Measurements from ENCODE around the gene BAIAP2L1. TPM values are rescaled to one million over a fixed set of nuclear protein-coding genes. Genes with fewer than 3 reads are reported as not detected.

BAIAP2L1 gene
- total and polyA plus RNA-seq, 9 of the 15 experiments (the other 6 are each of a cell fraction or from before 2014, with no cell fraction given), result 4.2 to 29.8 (median 15.5) TPM

DNA sequence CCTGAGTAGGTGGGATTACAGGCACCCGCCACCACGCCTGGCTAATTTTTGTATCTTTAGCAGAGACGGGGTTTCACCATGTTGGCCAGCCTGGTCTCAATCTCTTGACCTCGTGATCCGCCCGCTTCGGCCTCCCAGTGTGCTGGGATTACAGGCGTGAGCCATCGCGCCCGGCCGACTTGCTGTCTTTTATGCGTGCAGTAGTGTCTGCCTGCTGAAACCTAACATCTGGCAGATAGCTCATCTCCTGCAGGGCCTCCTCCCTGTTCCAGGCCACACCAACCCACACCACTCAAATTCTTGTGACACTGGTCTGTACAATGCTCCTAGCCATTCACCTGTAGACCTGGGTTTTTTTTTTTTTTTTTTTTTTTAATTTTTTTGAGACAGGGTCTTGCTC lies 41.5 kb downstream of the BAIAP2L1 start (continued):
- TF ChIP-seq, protein P1, sequence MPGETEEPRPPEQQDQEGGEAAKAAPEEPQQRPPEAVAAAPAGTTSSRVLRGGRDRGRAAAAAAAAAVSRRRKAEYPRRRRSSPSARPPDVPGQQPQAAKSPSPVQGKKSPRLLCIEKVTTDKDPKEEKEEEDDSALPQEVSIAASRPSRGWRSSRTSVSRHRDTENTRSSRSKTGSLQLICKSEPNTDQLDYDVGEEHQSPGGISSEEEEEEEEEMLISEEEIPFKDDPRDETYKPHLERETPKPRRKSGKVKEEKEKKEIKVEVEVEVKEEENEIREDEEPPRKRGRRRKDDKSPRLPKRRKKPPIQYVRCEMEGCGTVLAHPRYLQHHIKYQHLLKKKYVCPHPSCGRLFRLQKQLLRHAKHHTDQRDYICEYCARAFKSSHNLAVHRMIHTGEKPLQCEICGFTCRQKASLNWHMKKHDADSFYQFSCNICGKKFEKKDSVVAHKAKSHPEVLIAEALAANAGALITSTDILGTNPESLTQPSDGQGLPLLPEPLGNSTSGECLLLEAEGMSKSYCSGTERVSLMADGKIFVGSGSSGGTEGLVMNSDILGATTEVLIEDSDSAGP (CRISPR knock-in tag; IDR thresholded peaks at IDR 0.05), result no peak
- TF ChIP-seq ZNF239 (CRISPR knock-in tag; IDR thresholded peaks at IDR 0.05) (no peak), ZKSCAN1 (IDR thresholded peaks at IDR 0.05; ENCODE audit: low read depth, low read length) (no peak), JUN (IDR thresholded peaks at IDR 0.05; ENCODE audit: borderline replicate concordance, low read depth, low read length) (no peak), JUN (CRISPR knock-in tag; IDR thresholded peaks at IDR 0.05; ENCODE audit: borderline replicate concordance) (no peak), SLC30A9 (CRISPR knock-in tag; IDR thresholded peaks at IDR 0.05) (no peak), BRD9 (IDR thresholded peaks at IDR 0.05; ENCODE audit: low read depth, partially characterized antibody) (no peak), HOXB6 (CRISPR knock-in tag; IDR thresholded peaks at IDR 0.05; ENCODE audit: borderline replicate concordance) (no peak), ZFPM2 (CRISPR knock-in tag; IDR thresholded peaks at IDR 0.05) (no peak)

DNA sequence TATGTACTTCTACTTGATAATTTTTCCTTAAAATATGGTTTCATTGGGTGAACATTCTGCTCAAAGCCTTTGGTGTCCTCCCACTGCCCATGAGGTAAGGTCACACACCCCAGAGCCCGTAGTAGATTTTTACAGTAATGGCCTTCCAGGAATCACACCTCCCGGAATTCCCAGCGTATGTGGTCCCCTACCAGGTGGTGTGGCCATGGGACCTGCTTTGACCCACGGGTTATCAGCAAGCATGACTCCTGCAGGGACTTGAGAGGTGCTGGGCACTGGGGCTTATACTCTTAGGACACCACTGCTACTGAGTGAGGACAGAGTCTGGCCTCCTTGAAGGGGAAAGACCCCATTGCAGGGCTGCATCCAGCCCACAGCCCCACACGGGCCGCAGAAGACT lies 42.2 kb downstream of the BAIAP2L1 start:
- POLR2A ChIA-PET, result no interaction called here
- FAIRE-seq, result no peak
- peaks cover 0 to 6% of the 10 kb centered on the region in 2 experiments; a peak in 1 of 5 replicates for H3K27me3 ChIP-seq (ENCODE audit: control insufficient read depth in 2 of 2, insufficient read depth in 2 of 2, low read length in 2 of 2)
- CTCF ChIA-PET (ENCODE audit: low intra/inter-chr PET ratio), result no interaction called here
- no peaks in the 10 kb centered on the region for H3K79me2 ChIP-seq (ENCODE audit: control insufficient read depth, insufficient read depth, low read length)
- in situ Hi-C loops (cut with MboI) (no loop called here), intact Hi-C loops (cut with micrococcal nuclease) (no loop called here)
- no peak overlapping the region for H3K9ac ChIP-seq (ENCODE audit: insufficient read depth in 1 of 2, low read depth in 2 of 2, low read length in 2 of 2)
- BruUV-seq (replicated peaks), result no TSS peak
- peaks cover 3% of the 10 kb centered on the region; the same call in 1 of the 3 replicates for H3K36me3 ChIP-seq (ENCODE audit: control insufficient read depth, insufficient read depth, low read length)
- 49% methylated on average over 6 of the region's 6 CpGs for WGBS (ENCODE audit: insufficient coverage, low coverage, missing lambda C conversion rate)
- peaks cover 11 to 21% of the 10 kb centered on the region in 2 experiments for H3K4me1 ChIP-seq (replicated peaks in 1 of 2; ENCODE audit: control insufficient read depth in 2 of 2, insufficient read depth in 2 of 2, low read length in 2 of 2)
- H3K4me3 ChIP-seq, result no peak overlapping the region
- H3K4me2 ChIP-seq (ENCODE audit: insufficient read depth, low read length), result no peak overlapping the region
- H2AFZ ChIP-seq (ENCODE audit: low read depth, low read length), result no peak overlapping the region
- H4K20me1 ChIP-seq (replicated peaks; ENCODE audit: control insufficient read depth, insufficient read depth, low read length), result peaks cover 12% of the 10 kb centered on the region
- H3K9me1 ChIP-seq (ENCODE audit: control insufficient read depth, insufficient read depth, low read length), result no peaks in the 10 kb centered on the region
- H3K27ac ChIP-seq (ENCODE audit: extremely low read depth, low read depth, low read length), result no peak overlapping the region
- ATAC-seq, result no peak
- no peaks in the 10 kb centered on the region for H3K9me3 ChIP-seq (replicated peaks; ENCODE audit: control insufficient read depth, insufficient read depth, low read depth, low read length)
- DNase-seq (ENCODE audit: extremely low read depth in 1 of 4, low spot score in 3 of 4), result no peak
- TF ChIP-seq SPI1 (IDR thresholded peaks at IDR 0.05; ENCODE audit: borderline replicate concordance, low read depth, low read length), result no peak
- TF ChIP-seq GABPB2 (CRISPR knock-in tag; conservative IDR thresholded peaks at IDR 0.05), result no peak
- TF ChIP-seq SMARCC2 (IDR thresholded peaks at IDR 0.05; ENCODE audit: low read depth), result no peak
- TF ChIP-seq MEF2D (tag; conservative IDR thresholded peaks at IDR 0.05; ENCODE audit: low read depth), result no peak
- TF ChIP-seq MEF2A (IDR thresholded peaks at IDR 0.05; ENCODE audit: control insufficient read depth, low read depth, low read length), result no peak
- TF ChIP-seq MTA3 (IDR thresholded peaks at IDR 0.05; ENCODE audit: borderline replicate concordance), result no peak
- TF ChIP-seq TOE1 (IDR thresholded peaks at IDR 0.05; ENCODE audit: borderline replicate concordance), result no peak
- TF ChIP-seq TOE1 (CRISPR knock-in tag; IDR thresholded peaks at IDR 0.05; ENCODE audit: borderline replicate concordance, low read depth), result no peak
- no peak for TF ChIP-seq SAFB2 (IDR thresholded peaks at IDR 0.05; ENCODE audit: borderline replicate concordance, low read depth, low read length, severe bottlenecking)
- TF ChIP-seq U2AF2 (optimal IDR thresholded peaks at IDR 0.05; ENCODE audit: low read depth, low read length), result no peak
- TF ChIP-seq, protein P2, sequence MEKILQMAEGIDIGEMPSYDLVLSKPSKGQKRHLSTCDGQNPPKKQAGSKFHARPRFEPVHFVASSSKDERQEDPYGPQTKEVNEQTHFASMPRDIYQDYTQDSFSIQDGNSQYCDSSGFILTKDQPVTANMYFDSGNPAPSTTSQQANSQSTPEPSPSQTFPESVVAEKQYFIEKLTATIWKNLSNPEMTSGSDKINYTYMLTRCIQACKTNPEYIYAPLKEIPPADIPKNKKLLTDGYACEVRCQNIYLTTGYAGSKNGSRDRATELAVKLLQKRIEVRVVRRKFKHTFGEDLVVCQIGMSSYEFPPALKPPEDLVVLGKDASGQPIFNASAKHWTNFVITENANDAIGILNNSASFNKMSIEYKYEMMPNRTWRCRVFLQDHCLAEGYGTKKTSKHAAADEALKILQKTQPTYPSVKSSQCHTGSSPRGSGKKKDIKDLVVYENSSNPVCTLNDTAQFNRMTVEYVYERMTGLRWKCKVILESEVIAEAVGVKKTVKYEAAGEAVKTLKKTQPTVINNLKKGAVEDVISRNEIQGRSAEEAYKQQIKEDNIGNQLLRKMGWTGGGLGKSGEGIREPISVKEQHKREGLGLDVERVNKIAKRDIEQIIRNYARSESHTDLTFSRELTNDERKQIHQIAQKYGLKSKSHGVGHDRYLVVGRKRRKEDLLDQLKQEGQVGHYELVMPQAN (IDR thresholded peaks at IDR 0.05; ENCODE audit: borderline replicate concordance), result no peak
- TF ChIP-seq POLR2B (IDR thresholded peaks at IDR 0.05; ENCODE audit: low read depth, partially characterized antibody), result no peak
